Measurements from ENCODE around the gene SH3PXD2A.
"Not testable (repeated sequence)": the region's sequence is repeated elsewhere in the genome, so short reads cannot be mapped to it uniquely, and the experiment has no call there.

The SH3PXD2A gene

GRCh38 chr10:103761075-103761920 is 94.1 kb downstream of the SH3PXD2A start:
- H3K4me3 ChIP-seq (ENCODE audit: low read length), result no peak overlapping the region
- DNase-seq (ENCODE audit: low read depth), result no peak
- no peak for TF ChIP-seq CTCF (conservative IDR thresholded peaks at IDR 0.05; ENCODE audit: low read depth, low read length)

GRCh38 chr10:103760233-103760632 is 95.1 kb downstream of the SH3PXD2A start:
- DNase-seq (ENCODE audit: low read depth); H3K4me3 ChIP-seq (ENCODE audit: low read length): not testable (repeated sequence)

- no peak for TF ChIP-seq CTCF (conservative IDR thresholded peaks at IDR 0.05; ENCODE audit: low read depth, low read length)
- DNase-seq (ENCODE audit: low read depth), result peak; percentile 86
- H3K4me3 ChIP-seq (ENCODE audit: low read length), result no peak overlapping the region
These were observed 96.1 kb downstream of the SH3PXD2A start for GRCh38 chr10:103759100-103759781.

GRCh38 chr10:103758294-103758681 is 97.1 kb downstream of the SH3PXD2A start:
- H3K4me3 ChIP-seq (ENCODE audit: low read length), result no peak overlapping the region
- DNase-seq (ENCODE audit: low read depth), result no peak
- no peak for TF ChIP-seq CTCF (conservative IDR thresholded peaks at IDR 0.05; ENCODE audit: low read depth, low read length)

- TF ChIP-seq CTCF (conservative IDR thresholded peaks at IDR 0.05; ENCODE audit: low read depth, low read length), result no peak
- no peak overlapping the region for H3K4me3 ChIP-seq (ENCODE audit: low read length)
- no peak for DNase-seq (ENCODE audit: low read depth)
These were observed 97.7 kb downstream of the SH3PXD2A start for GRCh38 chr10:103757531-103758293.

GRCh38 chr10:103756277-103756869 is 99.0 kb downstream of the SH3PXD2A start:
- no peak for TF ChIP-seq CTCF (conservative IDR thresholded peaks at IDR 0.05; ENCODE audit: low read depth, low read length)
- DNase-seq (ENCODE audit: low read depth), result no peak
- no peak overlapping the region for H3K4me3 ChIP-seq (ENCODE audit: low read length)

GRCh38 chr10:103752680-103753248 is 102.6 kb downstream of the SH3PXD2A start:
- no peak for DNase-seq (ENCODE audit: low read depth)

More at GRCh38 chr10:103752680-103753248, 102.6 kb downstream of the SH3PXD2A start:
- TF ChIP-seq CTCF (conservative IDR thresholded peaks at IDR 0.05; ENCODE audit: low read depth, low read length), result peak; percentile 81
- H3K4me3 ChIP-seq (ENCODE audit: low read length), result no peak overlapping the region

Measured in retinal pigment epithelial cell (primary cell).